22Rv1 (cell line): ENCODE measurements around the gene FASTK.

Source experiments
- H3K27ac ChIP-seq: fragments of 450-650 bp; 2 replicates; pipeline ENCODE4 v1.5.1; 2017
- CTCF ChIP-seq: fragments of 450-650 bp; IDR thresholded peaks from 2 replicates; pipeline ENCODE4 v1.5.1; 2017; ENCODE audit warnings: mild to moderate bottlenecking
- ZFX ChIP-seq: fragments of 450-650 bp; IDR thresholded peaks from 2 replicates; pipeline ENCODE4 v1.6.1; 2017; ENCODE audit warnings: antibody characterized with exemption, borderline replicate concordance

Gene FASTK

GRCh38 chr7:151073990-151074389 is 6.6 kb downstream of the FASTK start:
- H3K27ac ChIP-seq = peak overlapping the region; percentile 100; the same call in 1 of the 2 replicates
- TF ChIP-seq ZFX = no peak
- TF ChIP-seq CTCF = no peak

- no peak for TF ChIP-seq ZFX
- TF ChIP-seq CTCF = no peak
Observed at GRCh38 chr7:151071032-151071866, 9.4 kb downstream of the FASTK start.

GRCh38 chr7:151070574-151070960 is 10.0 kb downstream of the FASTK start:
- H3K27ac ChIP-seq = no peak overlapping the region
- TF ChIP-seq ZFX (no peak), CTCF (no peak)

More at GRCh38 chr7:151071032-151071866, 9.4 kb downstream of the FASTK start:
- H3K27ac ChIP-seq = no peak overlapping the region; the same call in 1 of the 2 replicates

- TF ChIP-seq CTCF (no peak), ZFX (no peak)
- no peak overlapping the region for H3K27ac ChIP-seq
Observed at GRCh38 chr7:151069841-151070573, 10.6 kb downstream of the FASTK start.

- H3K27ac ChIP-seq = peak overlapping the region; percentile 7; the same call in 1 of the 2 replicates
- no peak for TF ChIP-seq CTCF
- no peak for TF ChIP-seq ZFX
Observed at GRCh38 chr7:151068069-151068773, 12.4 kb downstream of the FASTK start.

- TF ChIP-seq CTCF (no peak), ZFX (no peak)
- H3K27ac ChIP-seq = no peak overlapping the region; the same call in 1 of the 2 replicates
Observed at GRCh38 chr7:151066273-151066974, 14.2 kb downstream of the FASTK start.
